Limb (tissue), 2 donors: ENCODE measurements around the gene GADD45GIP1.
"Not testable (repeated sequence)": the region's sequence is repeated elsewhere in the genome, so short reads cannot be mapped to it uniquely, and the experiment has no call there.

Experiments
- DNase-seq, 2 donors: peaks; one replicate each; pipeline ENCODE4 v3.0.0-alpha.2; 2016; ENCODE audit errors: extremely low spot score in 2 of 2

The GADD45GIP1 gene

DNA sequence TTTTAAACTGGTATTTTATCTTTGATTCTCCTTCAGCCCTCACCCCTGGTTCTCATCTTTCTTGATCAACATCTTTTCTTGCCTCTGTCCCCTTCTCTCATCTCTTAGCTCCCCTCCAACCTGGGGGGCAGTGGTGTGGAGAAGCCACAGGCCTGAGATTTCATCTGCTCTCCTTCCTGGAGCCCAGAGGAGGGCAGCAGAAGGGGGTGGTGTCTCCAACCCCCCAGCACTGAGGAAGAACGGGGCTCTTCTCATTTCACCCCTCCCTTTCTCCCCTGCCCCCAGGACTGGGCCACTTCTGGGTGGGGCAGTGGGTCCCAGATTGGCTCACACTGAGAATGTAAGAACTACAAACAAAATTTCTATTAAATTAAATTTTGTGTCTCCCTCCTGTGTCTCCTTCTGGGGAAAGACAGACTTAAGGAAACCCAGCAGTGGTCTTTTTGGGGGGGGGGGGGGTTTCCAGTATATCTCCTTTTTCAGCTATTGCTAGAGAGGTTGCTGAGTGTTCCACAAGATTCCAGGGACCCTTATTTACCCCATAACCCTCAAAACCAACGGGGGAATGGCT lies 12.8 kb downstream of the GADD45GIP1 start:
- no peak for DNase-seq

DNA sequence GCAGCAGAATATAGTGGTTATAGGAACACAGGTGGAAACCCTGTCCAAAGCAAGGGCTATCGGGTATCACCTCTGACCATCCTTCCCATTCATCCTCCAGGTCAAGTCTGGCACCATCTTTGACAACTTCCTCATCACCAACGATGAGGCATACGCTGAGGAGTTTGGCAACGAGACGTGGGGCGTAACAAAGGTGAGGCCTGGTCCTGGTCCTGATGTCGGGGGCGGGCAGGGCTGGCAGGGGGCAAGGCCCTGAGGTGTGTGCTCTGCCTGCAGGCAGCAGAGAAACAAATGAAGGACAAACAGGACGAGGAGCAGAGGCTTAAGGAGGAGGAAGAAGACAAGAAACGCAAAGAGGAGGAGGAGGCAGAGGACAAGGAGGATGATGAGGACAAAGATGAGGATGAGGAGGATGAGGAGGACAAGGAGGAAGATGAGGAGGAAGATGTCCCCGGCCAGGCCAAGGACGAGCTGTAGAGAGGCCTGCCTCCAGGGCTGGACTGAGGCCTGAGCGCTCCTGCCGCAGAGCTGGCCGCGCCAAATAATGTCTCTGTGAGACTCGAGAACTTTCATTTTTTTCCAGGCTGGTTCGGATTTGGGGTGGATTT lies 13.5 kb downstream of the GADD45GIP1 start:
- DNase-seq, result no peak

DNA sequence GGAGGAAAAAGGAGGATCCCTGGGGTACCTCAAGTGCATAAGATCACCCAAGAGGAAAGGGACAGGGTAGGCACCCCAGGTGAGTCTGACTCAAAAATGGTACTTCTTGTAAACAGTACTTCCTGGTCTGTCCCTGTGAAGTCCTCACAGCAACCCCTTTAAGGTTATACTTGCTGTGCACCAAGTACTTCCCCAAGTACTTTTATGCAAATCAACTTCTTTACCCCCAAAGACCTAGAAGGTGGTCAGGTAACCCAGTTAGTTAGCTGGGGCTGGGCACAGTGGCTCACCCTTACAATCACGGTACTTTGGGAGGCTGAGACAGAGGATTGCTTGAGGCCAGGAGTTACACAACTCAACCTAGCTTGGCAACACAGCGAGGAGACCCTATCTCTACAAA lies 16.1 kb downstream of the GADD45GIP1 start:
- DNase-seq, result no peak

DNA sequence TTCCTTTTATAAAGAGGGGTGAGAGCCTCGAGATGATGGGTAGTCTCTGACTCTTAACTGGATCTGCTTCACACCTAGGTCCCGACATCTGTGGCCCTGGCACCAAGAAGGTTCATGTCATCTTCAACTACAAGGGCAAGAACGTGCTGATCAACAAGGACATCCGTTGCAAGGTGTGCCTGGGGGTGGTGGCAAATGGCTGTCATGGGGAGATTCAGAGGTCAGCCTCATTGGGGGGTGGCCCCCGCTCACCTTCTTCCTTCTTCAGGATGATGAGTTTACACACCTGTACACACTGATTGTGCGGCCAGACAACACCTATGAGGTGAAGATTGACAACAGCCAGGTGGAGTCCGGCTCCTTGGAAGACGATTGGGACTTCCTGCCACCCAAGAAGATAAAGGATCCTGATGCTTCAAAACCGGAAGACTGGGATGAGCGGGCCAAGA lies 17.0 kb downstream of the GADD45GIP1 start:
- DNase-seq, result no peak

DNA sequence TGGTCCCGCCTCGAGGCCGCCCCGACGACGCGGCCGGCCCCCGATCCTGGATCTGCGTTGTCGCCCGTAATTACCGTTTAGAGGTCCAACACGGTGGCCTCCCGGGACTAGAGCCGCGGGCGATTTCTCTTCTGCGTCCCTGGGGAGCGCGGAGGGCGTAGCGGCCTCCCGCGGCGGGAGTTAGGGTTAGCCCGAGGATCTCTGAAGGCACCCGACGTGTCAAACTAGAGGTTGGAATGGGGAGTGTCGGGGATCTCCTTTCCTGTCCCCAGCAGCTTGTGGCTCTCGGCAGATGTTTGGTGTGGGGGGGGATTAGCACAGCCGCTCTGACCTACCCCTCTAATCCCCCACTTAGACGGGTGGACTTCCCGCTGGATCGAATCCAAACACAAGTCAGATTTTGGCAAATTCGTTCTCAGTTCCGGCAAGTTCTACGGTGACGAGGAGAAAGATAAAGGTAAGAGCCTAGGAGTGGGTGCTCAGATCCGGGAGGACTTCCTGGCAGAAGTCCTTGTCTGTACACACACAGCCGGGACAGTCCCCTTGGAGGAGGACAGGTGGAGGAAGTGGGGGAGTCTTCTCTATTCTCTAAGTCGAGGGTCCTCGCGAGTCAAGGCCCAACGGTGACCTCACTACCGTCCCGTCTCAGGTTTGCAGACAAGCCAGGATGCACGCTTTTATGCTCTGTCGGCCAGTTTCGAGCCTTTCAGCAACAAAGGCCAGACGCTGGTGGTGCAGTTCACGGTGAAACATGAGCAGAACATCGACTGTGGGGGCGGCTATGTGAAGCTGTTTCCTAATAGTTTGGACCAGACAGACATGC lies 18.0 kb downstream of the GADD45GIP1 start:
- DNase-seq, result no peak

DNA sequence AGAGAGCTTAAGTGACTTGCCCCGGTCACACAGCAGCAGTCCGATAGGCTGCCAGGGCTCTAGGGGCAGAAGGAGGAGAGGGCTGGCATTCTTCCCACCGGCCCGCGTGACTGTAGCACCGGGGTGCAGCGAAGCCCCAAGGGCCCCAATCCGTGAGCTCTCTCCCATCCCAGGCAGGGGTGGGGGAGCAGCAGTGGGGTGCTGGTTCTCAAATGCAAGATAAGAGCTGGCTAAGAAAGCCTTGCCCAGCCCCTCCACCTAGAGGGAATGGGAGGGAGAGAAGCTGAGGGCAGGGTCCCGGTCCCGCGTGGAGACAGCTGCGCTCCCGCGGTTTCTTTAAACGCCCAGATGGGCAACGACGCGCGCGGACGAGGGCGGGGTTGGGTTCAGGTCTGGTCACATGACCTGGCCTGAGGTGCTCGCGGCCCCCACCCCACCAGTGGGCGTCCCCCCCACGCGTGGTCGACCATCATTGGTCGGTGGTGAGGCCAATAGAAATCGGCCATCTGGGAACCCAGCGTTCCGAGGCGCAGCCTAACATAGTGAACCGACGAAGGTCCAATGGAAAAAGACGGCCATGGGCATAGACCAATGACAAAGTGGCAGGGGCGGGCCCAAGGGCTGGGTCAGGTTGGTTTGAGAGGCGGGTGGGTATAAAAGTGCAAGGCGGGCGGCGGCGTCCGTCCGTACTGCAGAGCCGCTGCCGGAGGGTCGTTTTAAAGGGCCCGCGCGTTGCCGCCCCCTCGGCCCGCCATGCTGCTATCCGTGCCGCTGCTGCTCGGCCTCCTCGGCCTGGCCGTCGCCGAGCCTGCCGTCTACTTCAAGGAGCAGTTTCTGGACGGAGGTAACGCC lies 18.9 kb downstream of the GADD45GIP1 start, which contains the start of gene CALR:
CALR (plus strand) TSS at position 683 of the 852 bp plus-strand sequence; CDS start at position 754, 71 bp downstream.
- peak; percentile 99 for DNase-seq

DNA sequence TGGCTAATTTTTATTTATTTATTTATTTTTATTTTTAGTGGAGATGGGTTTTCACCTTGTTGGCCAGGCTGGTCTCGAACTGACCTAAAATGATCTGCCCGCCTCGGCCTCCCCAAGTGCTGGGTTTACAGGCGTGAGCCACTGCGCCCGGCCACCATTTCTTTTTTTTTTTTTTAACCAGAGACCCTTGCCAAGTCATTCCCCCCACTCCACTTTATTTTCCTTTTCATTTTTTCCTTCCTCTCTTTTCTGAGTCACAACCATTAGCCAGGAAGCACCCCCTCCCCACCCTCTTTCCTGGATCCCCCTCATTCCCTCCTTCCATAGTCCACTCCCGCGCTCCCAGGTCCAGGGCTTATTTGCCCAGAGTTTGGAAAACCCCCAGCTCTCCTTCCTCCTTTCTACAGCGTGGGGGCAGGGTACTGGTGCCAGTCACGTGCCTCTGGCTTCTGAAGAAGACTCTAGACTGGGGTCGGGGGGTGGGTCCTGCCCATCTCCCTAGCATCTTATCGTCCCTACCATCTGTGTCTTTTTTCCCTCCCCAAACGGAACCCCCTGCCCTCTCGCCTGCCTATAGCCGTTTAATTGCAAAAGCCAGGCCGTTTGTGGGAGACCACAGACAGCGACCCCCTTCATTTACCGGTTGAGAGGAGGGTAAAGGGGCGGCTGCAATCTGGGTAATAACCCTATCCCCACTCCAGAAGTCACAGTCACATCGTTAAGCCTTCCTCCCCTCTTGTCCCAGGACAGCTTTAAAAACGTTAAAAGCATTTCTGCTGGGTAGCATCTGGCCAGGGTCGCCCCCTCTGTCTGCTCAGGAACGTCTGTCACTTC lies 19.7 kb downstream of the GADD45GIP1 start:
- DNase-seq, result peak in 1 of 2 donors; percentile 54

DNA sequence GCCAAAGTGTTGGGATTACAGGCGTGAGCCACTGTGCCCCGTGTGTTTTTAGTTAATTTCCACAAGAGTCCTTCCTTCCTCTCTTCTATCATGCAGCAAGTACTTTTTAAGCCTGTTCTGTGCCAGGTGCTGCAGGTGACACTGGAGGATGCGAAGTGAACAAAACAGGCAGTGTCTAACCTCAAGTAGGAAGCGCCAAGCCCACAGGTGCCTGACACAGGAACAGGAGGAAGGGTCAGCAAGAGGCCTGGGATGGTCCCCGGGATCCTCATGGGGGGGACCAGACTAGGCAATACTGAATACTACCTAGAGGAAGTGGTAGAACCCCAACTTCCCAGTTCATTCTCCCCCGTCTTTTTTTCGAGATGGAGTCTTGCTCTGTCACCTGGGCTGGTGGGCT lies 20.4 kb downstream of the GADD45GIP1 start:
- no peak for DNase-seq

DNA sequence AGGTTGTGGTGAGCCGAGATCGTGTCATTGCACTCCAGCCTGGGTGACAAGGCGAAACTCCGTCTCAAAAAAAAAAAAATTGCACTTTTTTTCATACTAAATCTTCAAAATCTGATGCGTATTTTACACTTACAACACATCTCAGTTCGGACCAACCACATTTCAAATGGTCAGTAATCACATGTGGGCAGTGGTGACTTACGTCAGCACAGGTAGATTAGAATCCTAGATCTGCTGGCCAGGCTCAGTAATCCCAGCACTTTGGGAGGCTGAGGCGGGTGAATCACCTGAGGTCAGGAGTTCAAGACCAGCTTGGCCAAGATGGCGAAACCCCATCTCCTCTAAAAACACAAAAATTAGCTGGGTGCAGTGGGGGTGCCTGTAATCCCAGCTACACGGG lies 22.0 kb downstream of the GADD45GIP1 start:
- DNase-seq, result no peak

DNA sequence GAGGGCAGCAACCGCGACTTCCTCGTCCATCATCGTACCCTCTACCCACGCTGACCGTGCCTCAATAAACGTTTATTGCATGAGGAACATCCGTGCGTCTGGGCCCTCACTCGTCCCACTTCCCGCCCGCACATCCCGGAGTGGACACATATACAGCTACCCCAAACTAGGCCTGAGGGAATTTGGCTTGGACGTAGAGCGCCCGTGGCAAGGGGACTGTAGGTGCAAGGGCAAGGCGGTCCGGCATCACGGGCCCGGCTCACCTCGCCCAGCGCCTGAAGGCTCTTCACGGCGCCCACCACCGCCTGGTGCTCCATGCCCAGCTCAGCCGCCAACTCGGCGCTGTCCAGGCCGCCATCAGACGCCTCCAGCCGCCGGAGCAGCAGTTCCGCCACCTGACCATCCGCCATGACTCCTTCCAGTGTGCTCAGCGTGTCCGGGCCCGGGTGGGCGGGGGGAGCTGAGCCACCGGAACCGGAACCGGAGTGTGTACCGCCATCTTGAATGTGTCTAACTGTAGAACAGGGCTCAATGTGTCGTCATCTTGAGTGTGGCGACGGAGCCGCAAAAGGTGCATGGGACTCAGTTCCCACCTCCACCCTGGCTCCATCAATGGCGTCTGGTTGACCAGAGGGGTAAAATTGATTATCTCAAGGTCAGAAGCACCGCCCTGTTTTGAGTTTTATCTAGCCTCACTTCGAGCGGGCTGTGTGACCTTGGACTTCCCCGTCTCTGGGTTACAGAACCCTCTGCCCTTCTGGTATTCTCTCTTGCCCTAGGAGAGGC lies 23.5 kb downstream of the GADD45GIP1 start, which contains the start of gene FARSA:
FARSA (minus strand) TSS at position 425 of the 786 bp plus-strand sequence; CDS start at position 410, 15 bp downstream.
- DNase-seq, result peak; percentile 86 to 94

DNA sequence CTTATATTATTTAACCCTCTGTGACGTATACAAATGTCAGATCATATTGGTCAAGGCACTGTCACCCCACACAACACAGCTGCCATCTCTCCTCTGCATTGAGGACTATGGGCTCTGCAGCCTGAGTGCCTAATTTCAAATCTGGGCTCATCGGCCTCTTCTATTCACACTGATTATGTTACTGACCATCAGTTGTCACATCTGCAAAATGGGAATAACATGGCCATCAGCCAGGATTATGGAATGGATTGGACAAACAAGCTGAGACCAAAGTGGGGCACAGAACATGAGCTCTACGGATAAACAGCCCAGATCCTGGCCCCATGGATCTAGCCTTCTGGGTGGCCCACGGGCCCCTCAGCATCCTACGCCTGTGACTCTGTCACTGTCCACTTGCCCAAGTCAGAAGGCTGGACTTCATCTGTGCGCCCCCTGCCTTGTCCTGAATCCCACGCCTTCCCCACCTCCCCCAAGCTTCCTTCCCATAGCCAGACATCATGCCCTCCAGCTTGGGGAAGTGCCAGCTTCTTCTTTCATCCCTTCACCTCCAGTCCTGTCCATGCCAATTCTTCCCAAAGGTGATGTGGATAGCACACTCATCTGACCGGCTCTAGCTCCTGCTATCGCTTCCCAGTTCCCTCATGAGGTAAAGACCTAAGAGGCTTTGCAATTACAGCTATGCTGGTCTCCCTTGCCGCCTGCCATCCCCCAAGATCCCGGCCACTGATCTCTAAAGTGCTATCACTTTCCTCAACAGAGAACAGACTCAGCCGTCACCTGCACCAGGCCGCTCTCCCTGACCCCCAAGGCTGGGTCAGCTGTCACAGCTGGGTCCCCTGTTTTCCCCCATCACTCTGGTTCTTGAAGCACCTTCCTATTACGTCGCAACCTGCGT lies 24.4 kb downstream of the GADD45GIP1 start:
- DNase-seq, result no peak

DNA sequence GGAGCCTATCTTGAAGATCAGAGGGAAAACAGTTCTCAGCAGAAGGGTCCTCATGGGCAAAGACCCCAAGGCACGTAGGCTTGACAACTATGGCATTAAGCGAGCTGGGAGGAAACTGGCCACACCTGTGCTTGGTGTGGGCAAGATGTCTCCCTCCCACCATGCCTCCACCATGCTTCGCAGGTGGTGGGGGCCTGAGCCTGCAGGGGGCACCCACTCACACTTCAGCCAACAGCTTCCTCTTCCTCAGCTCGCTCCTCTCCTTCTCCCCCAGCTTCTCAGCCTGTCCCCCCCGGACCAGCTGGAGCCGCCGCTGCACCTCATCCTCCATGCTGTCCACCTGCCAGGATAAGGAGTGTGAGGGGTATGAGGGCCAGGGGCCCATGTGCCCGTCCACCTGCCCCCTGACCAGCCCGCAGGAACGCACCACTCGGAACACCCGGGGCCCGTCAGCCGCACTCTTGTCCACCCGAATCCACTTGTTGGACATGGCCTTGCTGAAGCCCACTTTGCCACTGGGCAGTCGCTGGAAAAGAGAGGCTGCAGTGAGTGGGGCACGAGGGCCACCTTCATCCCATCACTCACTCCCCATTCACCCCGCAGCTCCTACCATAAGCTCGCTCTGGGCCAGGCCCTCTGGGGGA lies 26.9 kb downstream of the GADD45GIP1 start:
- no peak for DNase-seq

DNA sequence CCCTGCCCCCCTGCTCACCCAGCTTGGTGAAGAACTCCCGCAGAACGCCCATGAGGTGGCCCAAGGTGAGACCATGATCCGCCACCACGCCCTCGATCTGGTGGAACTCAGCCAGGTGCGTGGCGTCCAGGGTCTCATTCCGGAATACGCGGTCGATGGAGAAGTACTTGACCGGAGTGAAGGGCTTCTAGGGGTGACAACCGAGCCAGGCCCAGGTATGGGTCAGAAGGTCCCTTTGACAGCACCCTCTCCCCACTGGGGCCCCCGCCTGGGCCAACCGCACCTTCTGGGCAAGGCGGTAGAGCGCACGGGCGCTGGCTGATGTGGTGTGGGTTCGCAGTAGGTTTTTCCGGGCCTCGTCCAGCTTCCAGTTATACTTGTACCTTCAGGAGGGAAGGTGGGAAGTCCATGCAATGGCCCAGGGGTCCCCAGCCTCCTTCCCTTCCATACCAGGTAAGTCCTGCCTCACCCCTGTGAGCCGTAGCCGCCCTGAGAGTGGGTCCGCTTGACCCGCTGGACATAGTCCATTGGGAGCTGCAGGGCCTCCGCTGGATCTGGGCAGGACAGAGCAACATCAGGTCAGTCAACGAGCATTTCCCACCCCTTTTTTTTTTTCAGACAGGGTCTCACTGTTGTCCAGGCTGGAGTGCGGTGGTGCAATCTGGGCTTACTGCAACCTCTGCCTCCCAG lies 32.3 kb downstream of the GADD45GIP1 start:
- no peak for DNase-seq

DNA sequence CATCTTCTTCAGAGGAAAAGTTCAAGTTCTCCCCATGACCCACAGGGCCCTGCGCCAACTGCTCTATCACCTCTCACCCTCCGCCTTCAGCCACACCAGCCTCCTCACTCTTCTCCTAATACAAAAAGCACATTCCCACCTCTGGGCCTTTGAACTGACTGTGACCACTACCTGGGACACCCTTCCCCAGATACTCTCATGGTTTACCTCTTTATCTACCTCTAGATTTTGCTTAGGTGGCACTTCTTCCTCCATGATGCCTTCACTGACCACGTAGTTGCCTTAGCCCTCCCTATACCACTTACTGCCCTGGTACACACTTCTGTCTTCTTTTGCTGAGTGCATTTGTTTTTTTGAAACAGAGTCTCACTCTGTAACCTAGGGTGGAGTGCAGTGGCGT lies 34.1 kb downstream of the GADD45GIP1 start:
- no peak for DNase-seq

DNA sequence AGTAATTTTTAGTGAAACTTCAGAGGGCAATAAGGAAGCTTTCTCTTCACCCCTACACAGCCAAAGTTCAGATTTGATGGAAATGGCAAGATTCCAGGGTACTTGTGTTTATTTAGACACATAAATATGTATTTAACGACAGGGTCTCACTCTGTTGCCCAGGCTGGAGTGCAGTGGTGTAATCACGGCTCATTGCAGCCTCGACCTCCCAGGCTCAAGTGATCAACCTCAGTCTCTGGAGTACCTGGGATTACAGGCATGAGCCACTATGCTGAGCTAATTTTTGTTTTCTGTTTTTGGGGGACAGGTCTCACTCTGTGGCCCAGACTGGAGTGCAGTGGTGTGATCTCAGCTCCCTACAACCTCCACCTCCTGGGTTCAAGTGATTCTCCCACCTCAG lies 36.0 kb downstream of the GADD45GIP1 start:
- DNase-seq, result no peak

DNA sequence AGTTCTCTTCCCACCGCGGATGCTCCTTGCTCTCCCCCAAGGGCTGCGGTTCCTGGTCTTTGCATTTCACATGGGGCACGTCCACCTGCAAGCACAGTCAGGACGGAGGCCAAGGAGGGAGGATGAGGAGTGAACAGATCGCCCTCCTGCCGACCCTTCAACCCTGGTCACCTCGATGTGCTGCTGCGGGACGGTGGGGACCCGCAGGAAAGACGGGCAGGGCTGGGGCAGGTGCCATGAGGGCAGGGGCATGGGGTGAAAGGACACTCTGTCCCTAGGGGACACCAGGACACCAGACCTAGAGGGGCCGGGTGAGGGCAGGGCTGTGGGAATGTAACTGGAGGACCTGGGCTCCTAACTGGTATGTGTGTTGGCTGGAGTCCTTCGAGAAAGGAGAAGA lies 38.8 kb downstream of the GADD45GIP1 start:
- no peak for DNase-seq

DNA sequence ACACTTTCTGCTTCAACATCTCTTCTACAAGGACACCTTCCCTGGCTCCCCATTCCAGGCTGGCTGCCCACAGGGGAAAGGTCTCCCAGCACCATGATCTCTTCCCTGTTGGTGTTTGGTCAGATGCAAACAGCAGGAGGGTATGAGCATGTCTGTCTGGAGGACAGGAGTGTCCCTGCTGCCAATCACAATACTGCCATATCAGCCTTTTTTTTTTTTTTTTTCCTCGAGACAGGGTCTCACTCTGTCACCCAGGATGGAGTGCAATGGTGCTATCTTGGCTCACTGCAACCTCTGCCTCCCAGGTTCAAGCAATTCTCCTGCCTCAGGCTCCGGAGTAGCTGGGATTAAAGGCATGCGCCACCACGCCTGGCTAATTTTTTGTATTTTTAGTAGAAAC lies 41.2 kb downstream of the GADD45GIP1 start:
- DNase-seq, result not testable (repeated sequence)
